Kidney (tissue), 14 donors: ENCODE data around the gene MYO7B. TPM values are rescaled to one million over a fixed set of nuclear protein-coding genes. Genes with fewer than 3 reads are reported as not detected.

Source experiments
- DNase-seq, 5 donors: peaks; one replicate each; pipeline ENCODE4 v3.0.0-alpha.2; 2013 to 2020
- FAIRE-seq: peaks from 2 replicates; lab custom pipeline; 2012; peaks lifted over from hg19 to GRCh38; lab: Jason Lieb, UNC
- H3K27ac ChIP-seq, 2 donors: one replicate each; pipeline ENCODE4 v1.7.0; 2013; ENCODE audit warnings: low read depth in 2 of 2, low read length in 2 of 2, inconsistent platforms in 1 of 2
- H3K27me3 ChIP-seq: one replicate; pipeline ENCODE4 v1.7.1; 2013; ENCODE audit warnings: low read length, inconsistent platforms; ENCODE audit not compliant: control insufficient read depth, insufficient read depth
- H3K36me3 ChIP-seq, 3 donors: one replicate each; pipeline versions ENCODE4 v1.7.0 to v1.7.1; 2013; ENCODE audit warnings: low read length in 3 of 3, control low read depth in 1 of 3, inconsistent platforms in 1 of 3; ENCODE audit not compliant: insufficient read depth in 3 of 3, control insufficient read depth in 2 of 3
- H3K4me1 ChIP-seq, 3 donors: one replicate each; pipeline versions ENCODE4 v1.7.0 to v1.7.1; 2013; ENCODE audit warnings: low read length in 3 of 3, inconsistent platforms in 1 of 3, low read depth in 1 of 3; ENCODE audit not compliant: control insufficient read depth in 2 of 3, insufficient read depth in 2 of 3
- H3K4me3 ChIP-seq, 3 donors: one replicate each; pipeline versions ENCODE4 v1.7.0 to v1.8.1; 2013; ENCODE audit warnings: low read length in 3 of 3, control low read depth in 1 of 3, inconsistent platforms in 1 of 3
- H3K9ac ChIP-seq, 3 donors: one replicate each; pipeline versions ENCODE4 v1.7.0 to v1.7.1; 2013; ENCODE audit warnings: low read length in 3 of 3, control low read depth in 1 of 3, inconsistent platforms in 1 of 3
- H3K9me3 ChIP-seq, 3 donors: one replicate each; pipeline versions ENCODE4 v1.7.0 to v1.7.1; 2013; ENCODE audit warnings: low read length in 3 of 3, control low read depth in 1 of 3, inconsistent platforms in 1 of 3; ENCODE audit not compliant: control insufficient read depth in 2 of 3, insufficient read depth in 1 of 3
- CTCF ChIP-seq: IDR thresholded peaks from 3 replicates; pipeline ENCODE4 v1.5.1; 2012; ENCODE audit warnings: mild to moderate bottlenecking, moderate library complexity, borderline replicate concordance; ENCODE audit not compliant: insufficient read depth; ENCODE audit errors: extremely low read depth
- intact Hi-C: fragments of 100-400 bp; cut with DNase I; formaldehyde crosslinking; loops from one replicate; pipeline ENCODE4 v1.11.1; 2022
- polyA plus RNA-seq: library from polyadenylated mRNA; stranded (reverse); fragments of 350-450 nt; fragmentation: Illumina TruSeq; extraction: RNeasy Lipid Tissue Mini Kit (QIAGEN cat#74804); gene quantifications from one replicate; pipeline ENCODE4 v1.2.3, GENCODE V29; 2014; ENCODE audit warnings: low read depth, low replicate concordance; ENCODE audit not compliant: insufficient read depth
- total RNA-seq: library from RNA; stranded (reverse); fragmentation: NEBNext Ultra II Directional; extraction: Animal tissue kit (Norgen Biotek cat#: 25700); gene quantifications from one replicate; pipeline ENCODE4 v1.2.1, GENCODE V29; 2021
- donor health status: control.
- donor health status: control.
- donor health status: control.
- donor health status: control.
- donor health status: control.
- donor health status: DM: yes; HTN: yes; CAD: no.
- donor health status: Normal renal cell carcinoma (clear cell type).

Gene MYO7B
- total and polyA plus RNA-seq, 2 donors from 2014 or later: 11.0 to 22.2 TPM

- FAIRE-seq: no peak
- DNase-seq: peak; percentile 70 to 89 (median 86)
- Histone ChIP-seq H3K9ac (no peak overlapping the region), H3K36me3 (no peaks in the 10 kb centered on the region), H3K9me3 (no peaks in the 10 kb centered on the region), H3K4me3 (no peak overlapping the region), H3K27me3 (peaks cover 2% of the 10 kb centered on the region), H3K4me1 (peaks cover 0 to 19% (median 0%) of the 10 kb centered on the region in 3 donors), H3K27ac (peak overlapping the region; percentile 40 to 51)
- intact Hi-C loops: no loop called here
- no peak for TF ChIP-seq CTCF
These were observed 128.8 kb downstream of the MYO7B start for GRCh38 chr2:127664065-127664894.

- H3K27me3 ChIP-seq: peaks cover 2% of the 10 kb centered on the region
- H3K4me3 ChIP-seq: no peak overlapping the region
- H3K9me3 ChIP-seq: no peaks in the 10 kb centered on the region
- no peaks in the 10 kb centered on the region for H3K36me3 ChIP-seq
- no peak overlapping the region for H3K9ac ChIP-seq
- H3K27ac ChIP-seq: peak overlapping the region; percentile 40 to 51
- intact Hi-C loops: no loop called here
- peaks cover 0 to 19% (median 0%) of the 10 kb centered on the region in 3 donors for H3K4me1 ChIP-seq
- FAIRE-seq: no peak
- no peak for TF ChIP-seq CTCF
- DNase-seq: peak in 1 of 5 donors; percentile 7
These were observed 129.4 kb downstream of the MYO7B start for GRCh38 chr2:127664895-127665225.

GRCh38 chr2:127665267-127665893, 129.9 kb downstream of the MYO7B start:
- H3K9ac ChIP-seq: no peak overlapping the region
- TF ChIP-seq CTCF: no peak
- peaks cover 0 to 19% (median 0%) of the 10 kb centered on the region in 3 donors for H3K4me1 ChIP-seq
- FAIRE-seq (no peak), DNase-seq (no peak)
- H3K36me3 ChIP-seq: no peaks in the 10 kb centered on the region
- H3K9me3 ChIP-seq: no peaks in the 10 kb centered on the region
- peaks cover 2% of the 10 kb centered on the region for H3K27me3 ChIP-seq
- no peak overlapping the region for H3K27ac ChIP-seq
- intact Hi-C loops: no loop called here
- H3K4me3 ChIP-seq: no peak overlapping the region
